Chondrocyte (in vitro differentiated cells): ENCODE measurements around the gene CRB1. TPM values are rescaled to one million over a fixed set of nuclear protein-coding genes. Genes with fewer than 3 reads are reported as not detected.
"Not testable (repeated sequence)": the region's sequence is repeated elsewhere in the genome, so short reads cannot be mapped to it uniquely, and the experiment has no call there.

Experiments
- DNase-seq: peaks from one replicate; pipeline ENCODE4 v3.0.0; 2021; ENCODE audit warnings: mixed read lengths, low spot score
- H3K27ac Mint-ChIP-seq: one replicate; pipeline ENCODE4 v1.8.0; 2021; ENCODE audit warnings: mild to moderate bottlenecking, moderate library complexity, mixed read lengths; ENCODE audit not compliant: unreplicated experiment
- H3K27me3 Mint-ChIP-seq: 2 replicates; pipeline ENCODE4 v1.8.0; 2021; ENCODE audit warnings: low read depth, mixed read lengths
- H3K36me3 Mint-ChIP-seq: 2 replicates; pipeline ENCODE4 v1.8.0; 2021; ENCODE audit warnings: low read depth, mixed read lengths
- H3K4me1 Mint-ChIP-seq: 2 replicates; pipeline ENCODE4 v1.8.0; 2021; ENCODE audit warnings: low read depth, mild to moderate bottlenecking, mixed read lengths
- H3K4me3 Mint-ChIP-seq: one replicate; pipeline ENCODE4 v1.8.0; 2021; ENCODE audit warnings: mild to moderate bottlenecking, moderate library complexity, mixed read lengths; ENCODE audit not compliant: unreplicated experiment
- H3K9me3 Mint-ChIP-seq: 2 replicates; pipeline ENCODE4 v1.8.0; 2021; ENCODE audit warnings: low read depth, mixed read lengths
- total RNA-seq: library from RNA; stranded (reverse); gene quantifications from 3 replicates; pipeline ENCODE4 v1.2.1, GENCODE V29; 2021
- TF ChIP-seq, protein P1 (sequence below): fragments of 200-600 bp; sonication (generic); IDR thresholded peaks from 2 replicates; pipeline ENCODE4 v1.5.0; 2021; ENCODE audit warnings: antibody characterized with exemption, mild to moderate bottlenecking, moderate library complexity

The CRB1 gene
- total RNA-seq, 1 donor from 2014 or later: not detected

DNA sequence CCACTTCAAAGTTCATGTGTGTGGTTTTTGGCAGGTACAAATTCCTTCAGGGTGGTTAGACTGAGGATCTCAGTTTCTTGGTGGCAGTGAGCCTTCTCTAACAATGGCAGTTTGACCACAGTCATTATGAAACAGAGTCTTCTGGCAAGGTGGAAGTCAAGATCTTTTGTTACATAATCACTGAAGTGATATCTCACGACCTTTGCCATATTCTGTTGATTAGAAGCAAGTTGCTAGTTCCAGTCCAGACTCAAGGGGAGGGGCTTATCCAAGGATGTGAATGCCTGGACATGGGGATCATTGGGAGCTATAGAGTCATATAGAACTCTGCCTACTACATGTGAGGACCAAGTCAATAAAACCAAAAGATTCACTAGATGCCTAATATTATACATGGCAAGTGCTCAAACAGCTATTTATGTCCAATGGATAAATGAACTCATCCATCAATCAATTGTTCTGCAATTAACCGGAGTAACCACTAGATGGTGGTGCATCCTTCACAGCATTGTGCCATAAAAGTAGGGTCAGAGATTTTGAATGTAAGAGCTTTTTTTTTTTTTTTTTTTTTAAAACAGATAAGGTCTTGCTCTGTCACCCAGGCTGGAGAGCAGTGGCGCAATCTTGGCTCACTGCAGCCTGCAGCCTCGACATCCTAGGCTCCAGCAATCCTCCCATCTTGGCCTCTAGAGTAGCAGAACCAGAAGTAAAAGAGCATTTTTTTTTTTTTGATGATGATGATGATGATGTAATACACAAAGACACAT is 131.9 kb downstream of the CRB1 start:
- DNase-seq: no peak
- Mint-ChIP-seq H3K27me3 (peaks cover 15% of the 10 kb centered on the region), H3K27ac (no peak overlapping the region), H3K9me3 (no peaks in the 10 kb centered on the region), H3K4me3 (no peak overlapping the region), H3K36me3 (peaks cover 3% of the 10 kb centered on the region), H3K4me1 (no peaks in the 10 kb centered on the region)
- TF ChIP-seq, protein P1, sequence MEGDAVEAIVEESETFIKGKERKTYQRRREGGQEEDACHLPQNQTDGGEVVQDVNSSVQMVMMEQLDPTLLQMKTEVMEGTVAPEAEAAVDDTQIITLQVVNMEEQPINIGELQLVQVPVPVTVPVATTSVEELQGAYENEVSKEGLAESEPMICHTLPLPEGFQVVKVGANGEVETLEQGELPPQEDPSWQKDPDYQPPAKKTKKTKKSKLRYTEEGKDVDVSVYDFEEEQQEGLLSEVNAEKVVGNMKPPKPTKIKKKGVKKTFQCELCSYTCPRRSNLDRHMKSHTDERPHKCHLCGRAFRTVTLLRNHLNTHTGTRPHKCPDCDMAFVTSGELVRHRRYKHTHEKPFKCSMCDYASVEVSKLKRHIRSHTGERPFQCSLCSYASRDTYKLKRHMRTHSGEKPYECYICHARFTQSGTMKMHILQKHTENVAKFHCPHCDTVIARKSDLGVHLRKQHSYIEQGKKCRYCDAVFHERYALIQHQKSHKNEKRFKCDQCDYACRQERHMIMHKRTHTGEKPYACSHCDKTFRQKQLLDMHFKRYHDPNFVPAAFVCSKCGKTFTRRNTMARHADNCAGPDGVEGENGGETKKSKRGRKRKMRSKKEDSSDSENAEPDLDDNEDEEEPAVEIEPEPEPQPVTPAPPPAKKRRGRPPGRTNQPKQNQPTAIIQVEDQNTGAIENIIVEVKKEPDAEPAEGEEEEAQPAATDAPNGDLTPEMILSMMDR: peak; percentile 82

DNA sequence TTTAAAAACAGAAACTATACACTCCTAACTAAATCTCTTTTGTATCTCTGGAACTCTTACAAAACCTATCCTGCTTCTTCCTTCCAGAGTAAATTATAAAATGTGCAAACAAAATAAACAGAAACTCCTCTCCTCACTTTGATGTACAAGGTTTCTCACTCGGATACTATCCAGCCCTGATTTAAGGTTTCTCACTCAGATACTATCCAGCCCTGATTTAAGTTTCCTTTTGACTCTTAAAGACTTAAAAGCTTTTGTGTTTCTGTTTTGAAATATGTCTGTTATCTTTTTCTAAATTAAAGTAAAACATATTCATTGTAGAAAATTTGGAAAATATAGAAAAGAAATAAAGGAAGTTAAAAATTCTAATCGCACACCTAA is 132.5 kb downstream of the CRB1 start:
- Mint-ChIP-seq H3K4me3 (no peak overlapping the region), H3K9me3 (no peaks in the 10 kb centered on the region)
- TF ChIP-seq, protein P1: no peak

DNA sequence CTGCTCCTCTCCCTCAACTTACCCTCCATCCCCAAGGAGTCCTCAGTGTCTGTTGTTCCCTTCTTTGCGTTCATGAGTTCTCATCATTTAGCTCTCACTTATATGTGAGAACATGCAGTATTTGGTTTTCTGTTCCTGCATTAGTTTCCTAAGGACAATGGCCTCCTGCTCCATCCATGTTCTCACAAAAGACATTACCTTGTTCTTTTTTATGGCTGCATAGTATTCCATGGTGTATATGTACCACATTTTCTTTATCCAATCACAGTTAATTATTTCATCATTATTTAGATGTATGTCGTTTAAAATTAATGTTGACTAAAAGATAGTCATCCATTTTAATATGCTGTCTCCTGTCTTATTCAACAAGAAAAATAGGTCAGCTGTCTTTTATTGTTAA is 134.1 kb downstream of the CRB1 start:
- TF ChIP-seq, protein P1: no peak
- Mint-ChIP-seq H3K9me3 (no peaks in the 10 kb centered on the region), H3K4me3 (no peak overlapping the region), H3K27ac (no peak overlapping the region), H3K27me3 (peaks cover 11% of the 10 kb centered on the region), H3K4me1 (no peaks in the 10 kb centered on the region), H3K36me3 (peaks cover 3% of the 10 kb centered on the region)
- no peak for DNase-seq

More for the DNA sequence above, 132.5 kb downstream of the CRB1 start:
- Mint-ChIP-seq H3K4me1 (no peaks in the 10 kb centered on the region), H3K27ac (no peak overlapping the region), H3K27me3 (peaks cover 14% of the 10 kb centered on the region), H3K36me3 (peaks cover 3% of the 10 kb centered on the region)
- no peak for DNase-seq

DNA sequence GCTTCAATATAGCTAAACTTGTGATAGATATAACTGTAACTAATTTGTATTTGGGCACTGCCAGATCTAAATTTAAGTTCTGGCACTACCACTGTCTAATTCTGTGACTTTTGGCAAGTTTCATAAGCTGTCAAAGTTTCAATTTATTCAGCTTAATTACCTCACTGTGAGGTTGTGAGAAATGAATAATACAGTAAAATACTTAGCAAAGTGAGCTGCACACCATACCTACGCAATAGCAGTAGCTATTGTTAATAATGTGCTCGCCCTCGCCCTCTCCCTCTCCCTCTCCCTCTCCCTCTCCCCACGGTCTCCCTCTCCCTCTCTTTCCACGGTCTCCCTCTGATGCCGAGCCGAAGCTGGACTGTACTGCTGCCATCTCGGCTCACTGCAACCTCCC is 136.7 kb downstream of the CRB1 start:
- not testable (repeated sequence) for DNase-seq, H3K4me1 Mint-ChIP-seq, H3K27ac Mint-ChIP-seq, H3K36me3 Mint-ChIP-seq, H3K4me3 Mint-ChIP-seq, H3K27me3 Mint-ChIP-seq, H3K9me3 Mint-ChIP-seq

DNA sequence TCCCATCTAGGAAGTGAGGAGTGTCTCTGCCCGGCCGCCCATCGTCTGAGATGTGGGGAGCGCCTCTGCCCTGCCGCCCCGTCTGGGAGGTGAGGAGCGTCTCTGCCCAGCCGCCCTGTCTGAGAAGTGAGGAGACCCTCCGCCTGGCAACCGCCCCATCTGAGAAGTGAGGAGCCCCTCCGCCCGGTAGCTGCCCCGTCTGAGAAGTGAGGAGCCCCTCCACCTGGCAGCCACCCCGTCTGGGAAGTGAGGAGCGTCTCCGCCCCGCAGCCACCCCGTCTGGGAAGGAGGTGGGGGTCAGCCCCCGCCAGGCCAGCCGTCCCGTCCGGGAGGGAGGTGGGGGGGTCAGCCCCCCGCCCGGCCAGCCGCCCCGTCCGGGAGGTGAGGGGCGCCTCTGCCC is 137.6 kb downstream of the CRB1 start:
- H3K4me3 Mint-ChIP-seq: not testable (repeated sequence)

DNA sequence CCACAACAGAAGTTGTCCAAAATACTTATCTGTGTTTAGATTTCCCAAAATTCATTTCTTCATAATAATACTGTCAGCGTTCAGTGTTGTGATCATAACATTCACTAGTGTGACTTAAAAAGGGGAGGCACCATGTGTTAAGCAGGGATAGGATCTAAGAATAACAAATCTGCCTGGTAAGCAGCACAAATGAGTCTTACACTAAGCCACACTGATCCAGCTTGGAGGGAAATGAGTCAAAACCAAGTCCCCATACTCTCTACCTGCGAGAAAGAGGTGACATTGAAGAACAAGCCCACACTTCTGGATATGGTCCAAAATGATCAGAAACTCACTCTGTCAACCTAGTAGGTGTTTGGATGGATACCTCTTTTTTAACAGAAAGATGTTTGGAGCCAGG is 145.5 kb downstream of the CRB1 start:
- no peaks in the 10 kb centered on the region for H3K4me1 Mint-ChIP-seq
- no peaks in the 10 kb centered on the region for H3K36me3 Mint-ChIP-seq
- no peaks in the 10 kb centered on the region for H3K27me3 Mint-ChIP-seq
- no peak overlapping the region for H3K27ac Mint-ChIP-seq
- no peak overlapping the region for H3K4me3 Mint-ChIP-seq
- no peaks in the 10 kb centered on the region for H3K9me3 Mint-ChIP-seq
- no peak for DNase-seq
- TF ChIP-seq, protein P1: no peak

More for the DNA sequence above, 137.6 kb downstream of the CRB1 start:
- not testable (repeated sequence) for H3K27me3 Mint-ChIP-seq, H3K9me3 Mint-ChIP-seq, H3K4me1 Mint-ChIP-seq, H3K36me3 Mint-ChIP-seq, H3K27ac Mint-ChIP-seq, DNase-seq
